H1 (cell line): ENCODE results near the gene ANKRD11. TPM values are rescaled to one million over a fixed set of nuclear protein-coding genes. Genes with fewer than 3 reads are reported as not detected.

ENCODE experiments used
- CHD2 ChIP-seq: IDR thresholded peaks from 2 replicates; pipeline ENCODE4 v1.6.1; 2012; ENCODE audit warnings: low read length, improper control_type of control experiment
- HDAC6 ChIP-seq: IDR thresholded peaks from one replicate; pipeline ENCODE4 v1.7.1; 2012; ENCODE audit warnings: low read depth, mild to moderate bottlenecking, inconsistent platforms, low read length, moderate library complexity
- KDM1A ChIP-seq: fragments of 200-600, 300-600 bp; sonication (generic); IDR thresholded peaks from 2 replicates; pipeline ENCODE4 v1.7.1; 2016; ENCODE audit warnings: mild to moderate bottlenecking, low read length, borderline replicate concordance
- NRF1 ChIP-seq: IDR thresholded peaks from 2 replicates; pipeline ENCODE4 v1.6.1; 2011; ENCODE audit warnings: mild to moderate bottlenecking, low read depth, low read length, improper control_type of control experiment
- POU5F1 ChIP-seq: IDR thresholded peaks from 2 replicates; pipeline ENCODE4 v1.6.1; 2011; ENCODE audit warnings: low read depth, mild to moderate bottlenecking, low read length, moderate library complexity
- TEAD4 ChIP-seq: IDR thresholded peaks from 2 replicates; pipeline ENCODE4 v1.6.1; 2012; ENCODE audit warnings: low read depth, low read length, inconsistent platforms, mixed read lengths
- YY1 ChIP-seq: IDR thresholded peaks from 2 replicates; pipeline ENCODE4 v1.6.1; 2011; ENCODE audit warnings: low read depth, mild to moderate bottlenecking, low read length
- polyA plus RNA-seq, 7 experiments: library from polyadenylated mRNA; depleted of rRNA in 3 of 7; stranded (reverse) in 5 of 7; unstranded in 2 of 7; fragments of >200 nt in 5 of 7; fragments of 200-250 nt in 2 of 7; gene quantifications; 1 replicate in 5 of 7; 2 replicates in 1 of 7; 4 replicates in 1 of 7; pipeline versions ENCODE4 v1.2.1 to v1.2.3, GENCODE V29; 2011 to 2013; ENCODE audit warnings: missing spikeins in 2 of 7, mixed read lengths in 2 of 7
- total RNA-seq: library from RNA; stranded (reverse); fragmentation: NEBNext Ultra II Directional; extraction: Animal tissue kit (Norgen Biotek cat#: 25700); gene quantifications from 2 replicates; pipeline ENCODE4 v1.2.1, GENCODE V29; 2021

The ANKRD11 gene
- total and polyA plus RNA-seq, 2 of the 8 experiments (the other 6 are each of a cell fraction or from before 2014, with no cell fraction given), result 46.5 to 142 TPM

GRCh38 chr16:89491974-89492687, 1.8 kb upstream of the ANKRD11 start (continued):
- TF ChIP-seq KDM1A, result no peak
- TF ChIP-seq NRF1, result no peak
- no peak for TF ChIP-seq POU5F1
- no peak for TF ChIP-seq CHD2
- no peak for TF ChIP-seq TEAD4
- TF ChIP-seq HDAC6, result no peak
- no peak for TF ChIP-seq YY1
